Measurements from ENCODE around the gene WARS2.

DNA sequence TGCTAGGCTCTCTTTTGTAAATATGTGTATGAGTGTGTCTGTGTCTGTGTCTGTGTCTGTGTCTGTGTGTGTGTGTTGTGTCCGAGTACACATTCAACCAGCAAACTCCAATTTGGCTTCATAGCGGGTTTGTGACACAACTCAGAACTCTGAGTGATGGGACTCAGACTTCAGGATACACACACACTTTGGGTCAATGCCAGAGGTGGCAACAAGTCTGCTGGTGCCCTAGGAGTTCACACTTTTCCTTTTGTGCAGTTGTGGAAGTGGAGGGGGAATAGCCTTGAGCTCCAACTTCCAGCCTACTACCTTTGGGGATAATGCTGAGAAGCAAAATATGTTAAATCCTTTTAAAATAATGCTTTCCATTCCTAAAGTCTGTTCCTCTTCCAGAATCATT, 135.7 kb downstream of the WARS2 start:
- TF ChIP-seq TAF1 (IDR thresholded peaks at IDR 0.05; ENCODE audit: borderline replicate concordance, insufficient read depth, low read length) (no peak), POLR2AphosphoS5 (IDR thresholded peaks at IDR 0.05; ENCODE audit: low read depth, low read length) (no peak), SIN3A (IDR thresholded peaks at IDR 0.05; ENCODE audit: borderline replicate concordance, insufficient read depth, low read length) (no peak)
- TF ChIP-seq, protein P1, sequence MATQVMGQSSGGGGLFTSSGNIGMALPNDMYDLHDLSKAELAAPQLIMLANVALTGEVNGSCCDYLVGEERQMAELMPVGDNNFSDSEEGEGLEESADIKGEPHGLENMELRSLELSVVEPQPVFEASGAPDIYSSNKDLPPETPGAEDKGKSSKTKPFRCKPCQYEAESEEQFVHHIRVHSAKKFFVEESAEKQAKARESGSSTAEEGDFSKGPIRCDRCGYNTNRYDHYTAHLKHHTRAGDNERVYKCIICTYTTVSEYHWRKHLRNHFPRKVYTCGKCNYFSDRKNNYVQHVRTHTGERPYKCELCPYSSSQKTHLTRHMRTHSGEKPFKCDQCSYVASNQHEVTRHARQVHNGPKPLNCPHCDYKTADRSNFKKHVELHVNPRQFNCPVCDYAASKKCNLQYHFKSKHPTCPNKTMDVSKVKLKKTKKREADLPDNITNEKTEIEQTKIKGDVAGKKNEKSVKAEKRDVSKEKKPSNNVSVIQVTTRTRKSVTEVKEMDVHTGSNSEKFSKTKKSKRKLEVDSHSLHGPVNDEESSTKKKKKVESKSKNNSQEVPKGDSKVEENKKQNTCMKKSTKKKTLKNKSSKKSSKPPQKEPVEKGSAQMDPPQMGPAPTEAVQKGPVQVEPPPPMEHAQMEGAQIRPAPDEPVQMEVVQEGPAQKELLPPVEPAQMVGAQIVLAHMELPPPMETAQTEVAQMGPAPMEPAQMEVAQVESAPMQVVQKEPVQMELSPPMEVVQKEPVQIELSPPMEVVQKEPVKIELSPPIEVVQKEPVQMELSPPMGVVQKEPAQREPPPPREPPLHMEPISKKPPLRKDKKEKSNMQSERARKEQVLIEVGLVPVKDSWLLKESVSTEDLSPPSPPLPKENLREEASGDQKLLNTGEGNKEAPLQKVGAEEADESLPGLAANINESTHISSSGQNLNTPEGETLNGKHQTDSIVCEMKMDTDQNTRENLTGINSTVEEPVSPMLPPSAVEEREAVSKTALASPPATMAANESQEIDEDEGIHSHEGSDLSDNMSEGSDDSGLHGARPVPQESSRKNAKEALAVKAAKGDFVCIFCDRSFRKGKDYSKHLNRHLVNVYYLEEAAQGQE (IDR thresholded peaks at IDR 0.05; ENCODE audit: insufficient read depth in 1 of 2, low read depth in 2 of 2, low read length in 2 of 2): no peak
